T-helper 2 cell treated with Interferon-gamma antibody and Interleukin-4, amounts not matched to agents 100 ng/mL and 5 ng/mL, for 36 hours (primary cell): ENCODE measurements around the gene GSK3A. TPM values are rescaled to one million over a fixed set of nuclear protein-coding genes. Genes with fewer than 3 reads are reported as not detected.

Source experiments
- intact Hi-C: fragments of 100-400 bp; cut with micrococcal nuclease; formaldehyde crosslinking; loops from one replicate; pipeline ENCODE4 v1.15.1; 2023
- total RNA-seq: library from RNA; stranded (reverse); gene quantifications from 2 replicates; pipeline ENCODE4 v1.2.3, GENCODE V29; 2022

GSK3A gene
- total RNA-seq, 1 donor from 2014 or later: 49.1 TPM

- intact Hi-C loops: no loop called here
These were observed 11.8 kb downstream of the GSK3A start for GRCh38 chr19:42230571-42230970.

GRCh38 chr19:42229855-42230351 lies 12.5 kb downstream of the GSK3A start:
- intact Hi-C loops: no loop called here

- intact Hi-C loops: no loop called here
These were observed 13.0 kb downstream of the GSK3A start for GRCh38 chr19:42229301-42229854.

GRCh38 chr19:42228641-42229040 lies 13.8 kb downstream of the GSK3A start:
- intact Hi-C loops: no loop called here

- intact Hi-C loops: no loop called here
These were observed 15.5 kb downstream of the GSK3A start for GRCh38 chr19:42226886-42227285.

GRCh38 chr19:42225718-42226292 lies 16.6 kb downstream of the GSK3A start:
- intact Hi-C loops: no loop called here

GRCh38 chr19:42224940-42225717 lies 17.3 kb downstream of the GSK3A start:
- intact Hi-C loops: no loop called here

- intact Hi-C loops: loop anchor here (1.0 kb wide), 3 partner anchors 22 to 105 kb away; partner anchors contain the start of genes GSK3A and MEGF8
These were observed 21.7 kb downstream of the GSK3A start for GRCh38 chr19:42220751-42221097.

GRCh38 chr19:42219812-42220750 lies 22.3 kb downstream of the GSK3A start, which contains the start of gene ZNF526:
TSS of gene ZNF526 (plus strand) at chr19:42220312. CDS start at chr19:42224404, 4,092 bp downstream.
- intact Hi-C loops: loop anchor here (1.0 kb wide), 3 partner anchors 22 to 105 kb away; partner anchors contain the start of genes GSK3A and MEGF8

GRCh38 chr19:42217520-42218437 lies 24.6 kb downstream of the GSK3A start, which contains the start of gene DEDD2:
TSS of gene DEDD2 (minus strand) at chr19:42217677. CDS start at chr19:42217007, 670 bp downstream.
- intact Hi-C loops: loop anchor here (1.0 to 2.0 kb wide), 4 partner anchors 18 to 66 kb away; no protein-coding TSS in a partner anchor

GRCh38 chr19:42216653-42217519 lies 25.5 kb downstream of the GSK3A start:
- intact Hi-C loops: loop anchor here (1.0 to 2.0 kb wide), 4 partner anchors 18 to 66 kb away; no protein-coding TSS in a partner anchor

- intact Hi-C loops: no loop called here
These were observed 27.5 kb downstream of the GSK3A start for GRCh38 chr19:42214810-42215485.

GRCh38 chr19:42212886-42213285 lies 29.5 kb downstream of the GSK3A start:
- intact Hi-C loops: no loop called here

- intact Hi-C loops: no loop called here
These were observed 33.8 kb downstream of the GSK3A start for GRCh38 chr19:42208612-42209011.

- intact Hi-C loops: no loop called here
These were observed 34.6 kb downstream of the GSK3A start for GRCh38 chr19:42207767-42208271.

- intact Hi-C loops: no loop called here
These were observed 35.3 kb downstream of the GSK3A start for GRCh38 chr19:42206871-42207755.

GRCh38 chr19:42204664-42205063 lies 37.7 kb downstream of the GSK3A start:
- intact Hi-C loops: no loop called here
